Vagina (tissue), 2 donors: ENCODE data around the gene ST8SIA6.

Experiments
- POLR2A ChIP-seq, 2 donors: fragments of 450-650 bp; IDR thresholded peaks; one replicate each; pipeline ENCODE4 v1.6.1; 2017; ENCODE audit warnings: antibody characterized with exemption in 2 of 2, mild to moderate bottlenecking in 2 of 2, moderate library complexity in 2 of 2
- TF ChIP-seq, protein P1 (sequence below), 3 experiments: fragments of 450-650 bp in 2 of 3; fragments of 200-600 bp in 1 of 3; sonication (generic) in 1 of 3; IDR thresholded peaks; one replicate each; pipeline ENCODE4 v1.5.1; 2017 to 2019; ENCODE audit warnings: antibody characterized with exemption in 3 of 3, mild to moderate bottlenecking in 2 of 3, moderate library complexity in 2 of 3

DNA sequence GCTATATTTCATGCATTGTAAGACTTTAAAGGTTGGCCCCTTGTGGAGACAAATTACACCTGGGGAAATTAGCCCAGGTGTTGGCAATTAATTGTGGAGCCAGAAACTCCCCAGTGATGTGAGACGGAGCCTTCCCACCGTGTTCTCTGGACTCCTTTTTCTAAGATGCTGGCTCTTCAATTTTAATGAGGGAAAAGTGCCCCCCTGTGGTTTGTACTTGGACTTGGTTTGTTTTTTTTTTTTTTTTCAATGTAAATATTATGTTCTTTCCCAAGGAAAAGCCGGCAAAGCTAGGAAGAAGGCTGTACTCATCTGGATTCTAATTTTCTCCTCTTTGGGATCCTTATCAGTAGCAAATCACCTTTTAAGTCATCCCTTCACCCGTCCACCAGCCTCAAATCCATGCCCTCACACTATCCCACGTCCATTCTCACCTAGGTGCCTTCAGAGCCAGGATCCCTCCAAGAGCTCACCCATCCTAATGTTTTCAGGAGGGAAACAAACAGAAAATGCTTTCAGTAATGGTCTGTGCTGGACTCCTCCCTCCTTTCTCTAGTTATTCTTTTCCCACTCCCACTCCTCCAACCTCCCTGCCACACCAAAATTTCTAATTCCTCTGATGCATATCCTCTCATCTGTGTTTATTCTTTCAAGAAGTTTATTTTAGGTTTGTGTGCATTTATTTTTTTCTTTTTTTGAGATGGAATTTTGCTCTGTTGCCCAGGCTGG is 20.4 kb upstream of the ST8SIA6 start:
- no peak for TF ChIP-seq POLR2A (IDR thresholded peaks at IDR 0.05)
- TF ChIP-seq, protein P1, sequence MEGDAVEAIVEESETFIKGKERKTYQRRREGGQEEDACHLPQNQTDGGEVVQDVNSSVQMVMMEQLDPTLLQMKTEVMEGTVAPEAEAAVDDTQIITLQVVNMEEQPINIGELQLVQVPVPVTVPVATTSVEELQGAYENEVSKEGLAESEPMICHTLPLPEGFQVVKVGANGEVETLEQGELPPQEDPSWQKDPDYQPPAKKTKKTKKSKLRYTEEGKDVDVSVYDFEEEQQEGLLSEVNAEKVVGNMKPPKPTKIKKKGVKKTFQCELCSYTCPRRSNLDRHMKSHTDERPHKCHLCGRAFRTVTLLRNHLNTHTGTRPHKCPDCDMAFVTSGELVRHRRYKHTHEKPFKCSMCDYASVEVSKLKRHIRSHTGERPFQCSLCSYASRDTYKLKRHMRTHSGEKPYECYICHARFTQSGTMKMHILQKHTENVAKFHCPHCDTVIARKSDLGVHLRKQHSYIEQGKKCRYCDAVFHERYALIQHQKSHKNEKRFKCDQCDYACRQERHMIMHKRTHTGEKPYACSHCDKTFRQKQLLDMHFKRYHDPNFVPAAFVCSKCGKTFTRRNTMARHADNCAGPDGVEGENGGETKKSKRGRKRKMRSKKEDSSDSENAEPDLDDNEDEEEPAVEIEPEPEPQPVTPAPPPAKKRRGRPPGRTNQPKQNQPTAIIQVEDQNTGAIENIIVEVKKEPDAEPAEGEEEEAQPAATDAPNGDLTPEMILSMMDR (IDR thresholded peaks at IDR 0.05): no peak
